HG03354 (cell line): ENCODE results near the gene TFCP2L1.

ENCODE experiments used
- ATAC-seq: cut with Tn5 transposase; IDR thresholded peaks from one replicate; pipeline ENCODE4 v1.9.1; 2021; ENCODE audit warnings: mild to moderate bottlenecking; ENCODE audit not compliant: unreplicated experiment, poor library complexity, severe bottlenecking

TFCP2L1 gene

DNA sequence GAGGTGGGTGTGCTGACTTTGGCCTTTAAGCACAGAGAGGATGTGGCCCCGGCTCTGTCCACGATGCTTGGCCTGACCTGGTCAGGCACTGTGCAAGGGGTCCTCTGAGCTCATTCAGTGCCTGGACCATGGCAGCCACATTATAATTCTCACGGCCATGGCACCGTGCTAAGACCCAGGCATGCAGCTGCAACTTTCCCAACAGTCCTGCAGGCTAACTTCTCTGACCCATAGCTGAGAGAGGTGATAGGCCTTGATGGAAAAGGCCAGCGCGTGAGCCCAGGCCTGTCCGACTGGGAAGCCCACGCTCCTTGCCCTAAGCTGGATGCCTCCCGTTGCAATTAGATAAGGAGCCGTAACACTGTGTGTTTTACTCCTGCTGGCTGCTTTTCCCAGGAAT lies 99.9 kb downstream of the TFCP2L1 start:
- ATAC-seq: no peak

DNA sequence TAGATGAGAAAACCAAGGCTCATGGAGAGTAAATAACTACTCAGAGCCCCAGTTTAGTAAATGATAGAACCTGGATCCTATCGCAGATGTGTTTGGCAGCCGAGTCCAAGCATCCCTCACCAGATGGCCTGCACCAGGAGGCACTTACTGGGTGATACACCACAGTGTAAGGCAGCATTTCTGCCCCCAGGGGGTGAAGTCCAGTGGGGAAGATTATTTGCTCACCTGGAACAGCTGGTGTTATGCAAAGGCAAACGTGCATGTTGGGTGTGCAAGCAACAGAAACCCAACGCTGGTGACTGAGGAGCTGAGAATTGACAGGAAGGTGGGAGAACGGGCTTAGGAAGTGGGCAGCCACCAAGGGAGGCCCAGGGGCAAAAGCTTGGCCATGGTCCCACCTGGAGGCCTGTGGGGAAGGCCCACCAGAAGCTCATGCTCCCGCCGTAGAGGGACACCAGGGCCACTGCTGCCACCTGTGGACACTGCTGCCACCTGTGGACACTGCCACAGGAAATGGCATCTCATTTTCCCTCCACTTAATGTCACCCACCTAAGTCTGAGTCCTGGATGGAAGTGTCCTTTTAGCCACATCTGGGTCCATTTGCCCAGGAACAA lies 100.6 kb downstream of the TFCP2L1 start:
- ATAC-seq: no peak

DNA sequence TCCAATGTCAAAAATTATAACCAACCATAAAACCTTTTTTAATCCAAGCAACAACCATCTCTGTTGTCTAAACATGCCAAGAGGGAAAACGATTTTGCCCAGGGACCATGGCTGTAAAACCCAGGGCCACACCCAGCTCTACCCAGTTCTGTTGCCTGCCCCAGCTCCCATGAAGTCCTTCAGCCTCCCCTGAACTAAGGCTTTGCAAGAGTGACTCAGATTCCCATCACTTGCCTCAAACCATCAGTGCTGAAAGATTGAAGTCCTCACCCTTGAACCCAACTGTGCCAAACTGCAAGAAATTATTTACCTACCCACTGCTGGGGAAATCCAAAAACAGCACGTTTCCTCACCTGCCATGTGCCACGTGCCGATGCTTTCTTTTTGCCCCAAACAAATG lies 102.5 kb downstream of the TFCP2L1 start:
- no peak for ATAC-seq

DNA sequence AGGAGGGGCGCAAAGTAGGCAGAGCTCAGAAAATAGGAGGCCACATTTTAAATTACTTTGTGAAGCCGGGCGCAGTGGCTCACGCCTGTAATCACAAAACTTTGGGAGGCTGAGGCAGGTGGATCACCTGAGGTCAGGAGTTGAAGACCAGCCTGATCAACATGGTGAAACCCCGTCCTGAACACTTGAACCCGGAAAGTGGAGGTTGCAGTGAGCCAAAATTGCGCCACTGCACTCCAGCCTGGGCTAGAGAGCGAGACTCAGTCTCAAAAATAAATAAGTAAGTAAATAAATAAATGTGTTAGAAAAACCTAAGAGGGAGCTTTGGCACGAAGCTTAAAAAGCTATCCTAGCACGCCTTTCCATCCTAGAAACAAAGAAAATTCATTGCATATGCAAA lies 105.5 kb downstream of the TFCP2L1 start:
- ATAC-seq: no peak

DNA sequence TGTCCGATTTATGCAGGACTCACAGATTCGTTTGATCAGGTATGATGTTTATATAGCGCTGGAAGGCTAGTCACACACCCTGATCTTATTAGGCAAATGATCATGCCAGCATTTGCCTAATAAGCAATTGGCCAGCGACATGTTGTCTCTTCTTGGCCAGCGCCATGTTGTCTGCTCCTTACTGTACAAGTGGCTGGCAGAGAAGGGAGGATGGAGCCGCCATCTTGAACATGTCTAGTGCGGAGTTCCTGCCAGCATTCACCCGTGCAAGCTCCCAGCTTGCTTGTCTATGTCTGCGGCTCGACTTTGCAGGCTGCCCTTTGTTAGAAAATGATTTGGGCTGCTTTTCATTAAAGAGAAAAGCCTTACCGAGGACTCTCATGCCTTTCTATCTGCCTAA lies 106.3 kb downstream of the TFCP2L1 start:
- no peak for ATAC-seq

DNA sequence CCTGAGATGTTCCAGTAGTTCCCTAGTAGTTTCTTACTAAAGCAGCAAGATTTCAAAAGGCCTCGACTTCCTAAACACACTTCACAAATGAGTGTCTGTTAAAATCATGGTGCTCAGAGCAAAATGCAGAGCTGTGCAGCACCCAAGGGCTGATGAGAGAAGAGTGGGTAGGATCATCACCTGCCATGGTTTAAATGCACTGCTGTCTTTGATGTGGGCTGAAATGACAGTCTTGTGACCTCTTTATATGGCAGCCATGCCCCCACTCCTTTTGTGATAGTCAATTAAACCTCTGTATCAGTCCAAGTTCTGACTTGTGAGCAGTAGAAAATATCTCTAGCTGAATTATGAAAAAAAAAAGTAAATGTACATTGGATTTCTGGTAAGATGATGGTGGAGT lies 107.1 kb downstream of the TFCP2L1 start:
- no peak for ATAC-seq

DNA sequence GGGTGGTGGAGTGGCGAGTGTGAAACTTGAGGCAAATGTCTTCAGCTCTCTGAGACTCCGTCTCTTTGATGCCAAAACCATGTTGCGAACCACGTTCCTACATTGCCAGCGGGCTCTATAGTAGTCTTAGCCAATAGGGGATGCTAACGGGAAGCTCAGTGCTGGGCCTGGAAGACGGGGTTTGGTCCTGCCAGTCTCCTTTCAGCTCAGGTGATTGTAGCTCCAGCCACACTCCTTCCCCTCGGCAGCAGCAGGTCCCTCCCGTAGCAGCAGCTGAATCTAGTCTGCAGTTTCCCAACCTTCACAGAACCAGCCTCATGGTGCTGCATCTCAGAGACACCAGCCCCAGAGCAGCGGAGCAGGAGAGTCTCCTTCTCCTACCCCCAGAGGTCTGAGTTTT lies 109.7 kb downstream of the TFCP2L1 start:
- ATAC-seq: no peak

DNA sequence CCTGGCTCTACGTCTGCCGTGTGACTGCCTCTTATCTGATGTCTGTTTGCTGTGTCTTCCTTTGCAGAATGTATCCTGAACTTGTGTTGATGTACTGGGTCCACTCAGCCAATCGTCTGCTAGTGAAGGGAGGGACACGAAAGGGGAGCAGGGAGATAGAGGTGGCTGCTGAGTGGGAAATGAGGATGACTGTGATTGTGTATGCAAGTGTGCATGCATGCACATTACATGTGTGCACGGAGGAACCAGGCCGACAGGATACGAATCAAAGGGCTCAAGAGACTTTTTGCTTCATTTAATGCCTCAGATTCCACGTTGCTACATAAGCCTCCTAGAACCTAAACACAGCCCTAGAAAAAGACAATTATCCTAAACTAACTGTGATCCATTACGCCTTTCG lies 111.2 kb downstream of the TFCP2L1 start:
- ATAC-seq: no peak

DNA sequence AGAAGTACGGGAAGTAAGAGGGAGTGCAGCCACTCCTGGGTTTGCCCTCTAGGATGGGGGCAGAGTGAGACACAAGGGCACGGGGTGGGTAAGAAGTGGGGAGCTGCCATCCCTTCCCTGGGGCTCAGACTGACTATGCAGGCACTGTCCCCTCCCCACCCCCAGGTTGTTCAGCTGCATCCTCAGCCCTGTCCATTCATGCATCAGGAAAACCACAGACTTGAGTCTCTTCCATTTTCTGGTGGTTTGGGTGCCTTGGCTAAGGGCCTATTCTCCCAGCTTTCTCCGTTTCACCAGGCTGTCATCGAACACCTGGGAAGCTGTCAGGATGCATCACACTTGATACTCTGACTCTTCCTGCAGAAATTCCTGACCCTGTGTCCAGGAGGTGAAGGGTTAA lies 111.9 kb downstream of the TFCP2L1 start:
- no peak for ATAC-seq

DNA sequence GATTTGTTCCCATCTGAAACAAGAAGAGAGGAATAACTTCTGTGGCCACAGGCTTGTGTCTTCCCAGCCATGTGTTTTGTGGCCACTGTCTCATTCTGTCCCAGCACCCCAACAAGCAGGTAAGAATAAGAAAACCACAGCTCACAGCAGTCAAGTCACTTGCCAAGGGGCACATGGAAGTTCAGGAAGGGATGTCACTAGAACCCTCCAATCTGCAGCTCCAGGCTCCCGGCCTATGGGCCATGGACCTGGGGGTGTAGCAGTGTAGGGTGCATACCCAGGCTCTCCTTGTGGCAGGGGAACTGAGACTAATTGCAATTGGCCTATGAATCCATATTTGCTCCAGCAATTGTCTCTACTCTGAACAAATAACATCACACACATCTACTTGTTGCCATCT lies 112.5 kb downstream of the TFCP2L1 start:
- ATAC-seq: no peak

DNA sequence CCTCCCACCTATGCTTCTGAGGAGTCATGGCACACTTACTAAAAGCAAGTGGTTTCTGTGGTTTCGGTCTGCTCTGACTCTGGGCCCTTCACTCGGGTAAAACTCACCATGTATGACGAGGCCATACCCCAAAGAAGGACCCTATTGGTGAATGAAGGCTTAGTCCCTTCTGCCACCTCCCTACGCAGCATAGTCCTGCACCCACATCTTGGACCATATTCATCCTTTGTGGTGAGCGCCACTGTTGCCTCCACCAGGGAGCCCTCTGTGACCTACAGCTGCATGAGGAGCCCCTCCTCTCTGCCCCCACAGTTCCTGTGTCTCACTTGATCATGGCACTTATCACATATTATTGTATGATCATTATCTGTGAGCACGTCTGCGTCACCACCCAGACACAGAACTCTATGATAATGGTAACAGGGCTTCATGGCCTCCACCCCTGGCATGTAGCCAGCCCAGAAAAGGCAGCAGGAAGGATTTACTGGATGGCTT lies 113.3 kb downstream of the TFCP2L1 start:
- no peak for ATAC-seq

DNA sequence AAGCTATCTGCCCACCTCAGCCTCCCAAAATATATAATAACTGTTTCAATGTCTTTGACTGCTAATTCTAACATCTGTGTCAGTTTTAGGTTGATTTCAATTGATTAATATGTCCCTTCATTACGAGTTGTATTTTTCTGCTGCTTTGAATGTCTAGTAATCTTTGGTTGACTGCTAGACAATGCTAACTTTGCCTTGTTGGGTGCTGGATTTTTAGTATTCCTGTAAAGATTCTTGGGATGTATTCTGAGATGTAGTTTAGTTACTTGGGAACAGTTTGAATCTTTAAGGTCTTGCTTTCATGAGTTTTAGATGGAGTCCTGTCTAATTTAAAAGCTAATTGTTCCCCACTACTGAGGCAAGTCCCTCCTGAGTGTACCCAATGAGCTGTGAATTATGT lies 114.4 kb downstream of the TFCP2L1 start:
- ATAC-seq: no peak

DNA sequence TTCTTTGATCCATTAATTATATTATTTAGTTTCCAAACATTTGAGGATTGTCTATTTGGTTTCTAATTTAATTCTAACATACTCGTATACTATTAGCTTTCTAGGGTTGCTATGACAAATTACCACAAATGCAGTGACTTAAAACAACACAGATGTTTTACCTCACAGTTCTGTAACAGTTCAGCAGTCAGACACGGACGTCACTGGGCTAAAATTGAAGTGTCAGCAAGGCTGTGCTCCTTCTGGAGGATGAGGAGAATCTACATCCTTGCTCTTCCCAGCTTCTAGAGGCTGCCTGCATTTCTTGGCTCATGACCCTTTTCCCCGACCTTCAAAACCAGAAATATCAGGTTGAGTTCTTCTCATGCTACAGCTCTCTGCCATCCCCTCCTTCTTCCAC lies 117.6 kb downstream of the TFCP2L1 start:
- no peak for ATAC-seq
